Kidney (tissue), 22 donors: Measurements from ENCODE around the gene SLC4A5. TPM values are rescaled to one million over a fixed set of nuclear protein-coding genes. Genes with fewer than 3 reads are reported as not detected.

ENCODE experiments used
- DNase-seq, 5 donors: peaks; one replicate each; pipeline ENCODE4 v3.0.0-alpha.2; 2013 to 2020
- FAIRE-seq: peaks from 2 replicates; lab custom pipeline; 2012; peaks lifted over from hg19 to GRCh38; lab: Jason Lieb, UNC
- H3K27ac ChIP-seq, 2 donors: one replicate each; pipeline ENCODE4 v1.7.0; 2013; ENCODE audit warnings: low read depth in 2 of 2, low read length in 2 of 2, inconsistent platforms in 1 of 2
- H3K27me3 ChIP-seq: one replicate; pipeline ENCODE4 v1.7.1; 2013; ENCODE audit warnings: low read length, inconsistent platforms; ENCODE audit not compliant: control insufficient read depth, insufficient read depth
- H3K36me3 ChIP-seq, 3 donors: one replicate each; pipeline versions ENCODE4 v1.7.0 to v1.7.1; 2013; ENCODE audit warnings: low read length in 3 of 3, control low read depth in 1 of 3, inconsistent platforms in 1 of 3; ENCODE audit not compliant: insufficient read depth in 3 of 3, control insufficient read depth in 2 of 3
- H3K4me1 ChIP-seq, 3 donors: one replicate each; pipeline versions ENCODE4 v1.7.0 to v1.7.1; 2013; ENCODE audit warnings: low read length in 3 of 3, inconsistent platforms in 1 of 3, low read depth in 1 of 3; ENCODE audit not compliant: control insufficient read depth in 2 of 3, insufficient read depth in 2 of 3
- H3K4me3 ChIP-seq, 3 donors: one replicate each; pipeline versions ENCODE4 v1.7.0 to v1.8.1; 2013; ENCODE audit warnings: low read length in 3 of 3, control low read depth in 1 of 3, inconsistent platforms in 1 of 3
- H3K9ac ChIP-seq, 3 donors: one replicate each; pipeline versions ENCODE4 v1.7.0 to v1.7.1; 2013; ENCODE audit warnings: low read length in 3 of 3, control low read depth in 1 of 3, inconsistent platforms in 1 of 3
- H3K9me3 ChIP-seq, 3 donors: one replicate each; pipeline versions ENCODE4 v1.7.0 to v1.7.1; 2013; ENCODE audit warnings: low read length in 3 of 3, control low read depth in 1 of 3, inconsistent platforms in 1 of 3; ENCODE audit not compliant: control insufficient read depth in 2 of 3, insufficient read depth in 1 of 3
- intact Hi-C: fragments of 100-400 bp; cut with DNase I; formaldehyde crosslinking; loops from one replicate; pipeline ENCODE4 v1.11.1; 2022
- long read RNA-seq, 10 donors: library from polyadenylated mRNA in 1 of 10; unstranded in 1 of 10; transcript quantifications; one replicate each; pipeline ENCODE4 v2.0.0 and lab custom pipeline, GENCODE V29; 2021 to 2026
- polyA plus RNA-seq: library from polyadenylated mRNA; stranded (reverse); fragments of 350-450 nt; fragmentation: Illumina TruSeq; extraction: RNeasy Lipid Tissue Mini Kit (QIAGEN cat#74804); gene quantifications from one replicate; pipeline ENCODE4 v1.2.3, GENCODE V29; 2014; ENCODE audit warnings: low read depth, low replicate concordance; ENCODE audit not compliant: insufficient read depth
- total RNA-seq: library from RNA; stranded (reverse); fragmentation: NEBNext Ultra II Directional; extraction: Animal tissue kit (Norgen Biotek cat#: 25700); gene quantifications from one replicate; pipeline ENCODE4 v1.2.1, GENCODE V29; 2021
- TF ChIP-seq, protein P1 (sequence below): IDR thresholded peaks from 3 replicates; pipeline ENCODE4 v1.5.1; 2012; ENCODE audit warnings: mild to moderate bottlenecking, moderate library complexity, borderline replicate concordance; ENCODE audit not compliant: insufficient read depth; ENCODE audit errors: extremely low read depth
- donor health status: control.
- donor health status: control.
- donor health status: control.
- donor health status: control.
- donor health status: control.
- donor health status: DM: yes; HTN: yes; CAD: no.
- donor health status: Normal renal cell carcinoma (clear cell type).

SLC4A5 gene, protein sequence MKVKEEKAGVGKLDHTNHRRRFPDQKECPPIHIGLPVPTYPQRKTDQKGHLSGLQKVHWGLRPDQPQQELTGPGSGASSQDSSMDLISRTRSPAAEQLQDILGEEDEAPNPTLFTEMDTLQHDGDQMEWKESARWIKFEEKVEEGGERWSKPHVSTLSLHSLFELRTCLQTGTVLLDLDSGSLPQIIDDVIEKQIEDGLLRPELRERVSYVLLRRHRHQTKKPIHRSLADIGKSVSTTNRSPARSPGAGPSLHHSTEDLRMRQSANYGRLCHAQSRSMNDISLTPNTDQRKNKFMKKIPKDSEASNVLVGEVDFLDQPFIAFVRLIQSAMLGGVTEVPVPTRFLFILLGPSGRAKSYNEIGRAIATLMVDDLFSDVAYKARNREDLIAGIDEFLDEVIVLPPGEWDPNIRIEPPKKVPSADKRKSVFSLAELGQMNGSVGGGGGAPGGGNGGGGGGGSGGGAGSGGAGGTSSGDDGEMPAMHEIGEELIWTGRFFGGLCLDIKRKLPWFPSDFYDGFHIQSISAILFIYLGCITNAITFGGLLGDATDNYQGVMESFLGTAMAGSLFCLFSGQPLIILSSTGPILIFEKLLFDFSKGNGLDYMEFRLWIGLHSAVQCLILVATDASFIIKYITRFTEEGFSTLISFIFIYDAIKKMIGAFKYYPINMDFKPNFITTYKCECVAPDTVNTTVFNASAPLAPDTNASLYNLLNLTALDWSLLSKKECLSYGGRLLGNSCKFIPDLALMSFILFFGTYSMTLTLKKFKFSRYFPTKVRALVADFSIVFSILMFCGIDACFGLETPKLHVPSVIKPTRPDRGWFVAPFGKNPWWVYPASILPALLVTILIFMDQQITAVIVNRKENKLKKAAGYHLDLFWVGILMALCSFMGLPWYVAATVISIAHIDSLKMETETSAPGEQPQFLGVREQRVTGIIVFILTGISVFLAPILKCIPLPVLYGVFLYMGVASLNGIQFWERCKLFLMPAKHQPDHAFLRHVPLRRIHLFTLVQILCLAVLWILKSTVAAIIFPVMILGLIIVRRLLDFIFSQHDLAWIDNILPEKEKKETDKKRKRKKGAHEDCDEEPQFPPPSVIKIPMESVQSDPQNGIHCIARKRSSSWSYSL
- total RNA-seq (5.2 TPM), polyA plus RNA-seq (1.1 TPM)
- long read RNA-seq, donor 1 = 0 reads
- long read RNA-seq, donor 2 = 0 reads
- long read RNA-seq, donor 3 = 0 reads
- long read RNA-seq, donor 4 = 0 reads
- long read RNA-seq, donor 5 = 0 reads
- long read RNA-seq, donor 6 = 0 reads
- long read RNA-seq, donor 7 = 0 reads
- long read RNA-seq, donor 8 = 0 reads
- long read RNA-seq, donor 9 = 0 reads
- long read RNA-seq, donor 10 = 0 reads

DNA sequence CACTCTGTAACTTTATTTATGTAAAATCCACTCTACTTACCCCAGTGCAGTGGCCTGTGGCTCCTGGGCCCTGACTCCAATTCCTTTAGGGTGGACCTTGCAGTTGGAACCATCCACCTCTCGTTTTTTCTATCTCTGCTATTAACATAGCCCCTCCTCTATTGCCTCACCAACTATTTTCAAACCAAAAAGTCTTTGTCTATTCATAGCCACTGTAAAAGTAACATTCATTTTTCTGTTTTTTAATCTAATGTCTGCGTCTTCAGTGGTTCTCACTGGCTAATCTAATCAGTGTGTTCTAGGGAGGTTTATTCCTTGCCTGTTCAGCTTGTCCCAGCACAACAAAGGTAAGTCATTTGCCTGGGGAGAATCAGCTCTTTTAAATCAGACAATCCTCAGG lies at the start of gene SLC4A5:
Gene SLC4A5 (minus strand): TSS at position 101 of the 400 bp plus-strand sequence. CDS start 28,393 bp downstream, outside the sequence.
- H3K4me3 ChIP-seq = no peak within 1 kb of the TSS
- FAIRE-seq = no peak
- H3K9ac ChIP-seq = no peak within 1 kb of the TSS
- intact Hi-C loops = no loop called here
- TF ChIP-seq, protein P1, sequence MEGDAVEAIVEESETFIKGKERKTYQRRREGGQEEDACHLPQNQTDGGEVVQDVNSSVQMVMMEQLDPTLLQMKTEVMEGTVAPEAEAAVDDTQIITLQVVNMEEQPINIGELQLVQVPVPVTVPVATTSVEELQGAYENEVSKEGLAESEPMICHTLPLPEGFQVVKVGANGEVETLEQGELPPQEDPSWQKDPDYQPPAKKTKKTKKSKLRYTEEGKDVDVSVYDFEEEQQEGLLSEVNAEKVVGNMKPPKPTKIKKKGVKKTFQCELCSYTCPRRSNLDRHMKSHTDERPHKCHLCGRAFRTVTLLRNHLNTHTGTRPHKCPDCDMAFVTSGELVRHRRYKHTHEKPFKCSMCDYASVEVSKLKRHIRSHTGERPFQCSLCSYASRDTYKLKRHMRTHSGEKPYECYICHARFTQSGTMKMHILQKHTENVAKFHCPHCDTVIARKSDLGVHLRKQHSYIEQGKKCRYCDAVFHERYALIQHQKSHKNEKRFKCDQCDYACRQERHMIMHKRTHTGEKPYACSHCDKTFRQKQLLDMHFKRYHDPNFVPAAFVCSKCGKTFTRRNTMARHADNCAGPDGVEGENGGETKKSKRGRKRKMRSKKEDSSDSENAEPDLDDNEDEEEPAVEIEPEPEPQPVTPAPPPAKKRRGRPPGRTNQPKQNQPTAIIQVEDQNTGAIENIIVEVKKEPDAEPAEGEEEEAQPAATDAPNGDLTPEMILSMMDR = no peak
- no peak within 1 kb of the TSS for H3K27ac ChIP-seq
- no peaks in the 10 kb centered on the region for H3K27me3 ChIP-seq
- H3K9me3 ChIP-seq = no peaks in the 10 kb centered on the region
- H3K36me3 ChIP-seq = no peaks in the 10 kb centered on the region
- no peak for DNase-seq
- no peaks in the 10 kb centered on the region for H3K4me1 ChIP-seq

DNA sequence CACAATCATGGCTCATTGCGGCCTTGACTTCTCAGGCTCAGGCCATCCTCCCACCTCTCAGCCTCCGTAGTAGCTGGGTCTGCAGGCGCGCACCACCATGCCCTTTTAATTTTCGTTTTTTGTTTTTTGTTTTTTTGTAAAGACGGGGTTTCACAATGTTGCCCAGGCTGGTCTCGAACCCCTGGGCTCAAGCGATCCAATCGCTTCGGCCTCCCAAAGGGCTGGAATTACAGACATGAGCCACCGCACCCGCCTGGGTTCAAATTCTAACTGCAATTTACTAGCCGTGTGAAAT lies 49.2 kb upstream of the SLC4A5 start:
- H3K9ac ChIP-seq = peak overlapping the region in 1 of 3 donors; percentile 35
- no peaks in the 10 kb centered on the region for H3K36me3 ChIP-seq
- H3K9me3 ChIP-seq = no peaks in the 10 kb centered on the region
- H3K27me3 ChIP-seq = no peaks in the 10 kb centered on the region
- DNase-seq (peak in 1 of 5 donors; percentile 49), FAIRE-seq (no peak)
- no peak overlapping the region for H3K27ac ChIP-seq
- TF ChIP-seq, protein P1 = no peak
- intact Hi-C loops = no loop called here
- H3K4me3 ChIP-seq = peak overlapping the region in 2 of 3 donors; percentile 4 to 69
- peaks cover 8 to 13% (median 9%) of the 10 kb centered on the region in 3 donors for H3K4me1 ChIP-seq

DNA sequence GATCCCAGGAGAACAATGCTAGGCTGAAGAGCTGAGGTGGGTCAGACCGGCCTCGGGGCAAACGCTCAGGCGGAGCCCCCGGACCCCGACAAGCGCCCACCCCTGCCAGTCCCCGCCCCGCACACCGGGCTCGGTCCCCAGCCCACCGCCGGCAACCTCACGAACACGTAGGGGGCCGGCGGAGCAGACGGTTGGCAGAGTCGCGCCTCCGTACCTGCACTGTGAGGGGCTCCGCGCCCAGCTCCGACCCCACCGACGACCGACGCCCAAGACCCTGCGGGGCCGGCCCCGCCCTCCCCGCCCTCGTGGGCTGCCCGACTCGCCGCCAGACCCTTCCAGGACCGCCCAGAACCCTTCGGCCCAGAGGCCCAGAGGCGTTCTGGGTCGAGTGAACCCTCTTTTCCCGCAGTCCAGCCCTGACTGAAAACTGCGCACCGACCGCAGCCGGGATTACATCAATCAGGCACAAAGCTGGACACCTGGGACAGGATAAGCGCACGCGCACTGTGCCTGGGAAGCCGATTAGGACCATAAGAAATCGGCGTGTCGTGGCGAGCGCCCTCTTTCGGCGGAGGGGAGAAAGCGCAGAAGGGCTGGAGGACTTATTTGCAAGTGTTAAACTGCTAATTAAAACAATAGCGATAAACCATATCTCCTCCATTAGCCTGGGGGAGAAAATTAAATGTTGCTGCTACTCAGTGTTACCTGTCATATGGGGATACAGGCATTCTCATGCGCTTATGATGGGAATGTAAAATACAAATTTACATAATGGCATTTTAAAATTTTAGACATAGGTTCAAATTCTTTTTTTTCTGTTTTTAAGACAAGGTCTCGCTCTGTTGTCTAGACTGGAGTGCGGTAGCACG lies 48.6 kb upstream of the SLC4A5 start:
- H3K36me3 ChIP-seq = no peaks in the 10 kb centered on the region
- peak overlapping the region; percentile 92 to 95 for H3K27ac ChIP-seq
- peak overlapping the region; percentile 35 to 75 (median 72) for H3K9ac ChIP-seq
- H3K9me3 ChIP-seq = no peaks in the 10 kb centered on the region
- FAIRE-seq (no peak), DNase-seq (peak; percentile 95 to 97 (median 96))
- H3K4me1 ChIP-seq = peaks cover 8 to 13% (median 9%) of the 10 kb centered on the region in 3 donors
- peak overlapping the region; percentile 69 to 85 (median 79) for H3K4me3 ChIP-seq
- intact Hi-C loops = no loop called here
- H3K27me3 ChIP-seq = no peaks in the 10 kb centered on the region
- TF ChIP-seq, protein P1 = peak; percentile 93
